ENCODE results near the gene NR2F2.

The NR2F2 gene

GRCh38 chr15:96331144-96331944 lies 844 bp downstream of the NR2F2 start:
- DNase-seq (ENCODE audit: low read depth in 2 of 3, low spot score in 1 of 3), result no peak

- DNase-seq (ENCODE audit: low read depth in 2 of 3, low spot score in 1 of 3), result no peak
These were observed 1.6 kb downstream of the NR2F2 start for GRCh38 chr15:96331945-96332636.

- DNase-seq (ENCODE audit: low read depth in 2 of 3, low spot score in 1 of 3), result no peak
These were observed 2.2 kb downstream of the NR2F2 start for GRCh38 chr15:96332637-96333121.

GRCh38 chr15:96333131-96334016 lies 2.9 kb downstream of the NR2F2 start:
- no peak for DNase-seq (ENCODE audit: low read depth in 2 of 3, low spot score in 1 of 3)

- DNase-seq (ENCODE audit: low read depth in 2 of 3, low spot score in 1 of 3), result no peak
These were observed 3.7 kb downstream of the NR2F2 start for GRCh38 chr15:96334017-96334704.

DNA sequence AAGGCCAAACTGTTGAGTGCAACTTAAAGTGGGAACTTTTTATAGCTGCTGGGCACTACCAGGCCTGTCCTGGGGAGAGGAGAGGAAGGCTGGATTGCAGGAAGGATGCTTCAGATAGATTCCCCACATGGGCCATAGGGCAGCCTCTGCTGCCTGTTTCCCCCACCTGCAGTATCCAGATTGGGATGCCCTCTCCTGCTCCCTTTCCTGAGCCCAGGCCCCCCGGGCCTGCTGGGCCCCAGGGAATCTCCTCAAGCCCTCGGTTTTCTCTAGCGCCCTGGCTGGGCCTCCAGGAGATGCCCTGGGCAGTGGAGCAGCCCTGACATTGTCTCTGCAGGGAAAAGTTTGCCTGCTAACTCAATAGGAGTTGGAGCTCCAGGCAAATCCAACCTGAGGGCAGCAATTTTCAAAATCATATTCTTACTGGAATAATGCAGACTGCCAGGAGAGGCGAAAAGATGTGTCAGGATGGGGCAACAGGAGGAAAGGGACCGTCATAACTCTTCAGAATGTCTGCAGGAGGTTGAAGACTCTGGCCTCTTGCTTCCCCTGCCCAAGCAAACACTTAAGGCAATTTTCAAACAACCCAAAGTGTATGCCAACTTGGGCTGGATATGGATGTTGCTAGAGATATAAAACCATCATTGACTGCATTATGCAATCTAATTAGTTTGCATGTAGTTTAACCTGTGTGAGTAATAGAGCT lies 4.4 kb downstream of the NR2F2 start:
- no peak for DNase-seq (ENCODE audit: low read depth in 2 of 3, low spot score in 1 of 3)

- DNase-seq (ENCODE audit: low read depth in 2 of 3, low spot score in 1 of 3), result no peak
These were observed 5.0 kb downstream of the NR2F2 start for GRCh38 chr15:96335411-96336024.

- no peak for DNase-seq (ENCODE audit: low read depth in 2 of 3, low spot score in 1 of 3)
These were observed 5.7 kb downstream of the NR2F2 start for GRCh38 chr15:96336108-96336595.

DNA sequence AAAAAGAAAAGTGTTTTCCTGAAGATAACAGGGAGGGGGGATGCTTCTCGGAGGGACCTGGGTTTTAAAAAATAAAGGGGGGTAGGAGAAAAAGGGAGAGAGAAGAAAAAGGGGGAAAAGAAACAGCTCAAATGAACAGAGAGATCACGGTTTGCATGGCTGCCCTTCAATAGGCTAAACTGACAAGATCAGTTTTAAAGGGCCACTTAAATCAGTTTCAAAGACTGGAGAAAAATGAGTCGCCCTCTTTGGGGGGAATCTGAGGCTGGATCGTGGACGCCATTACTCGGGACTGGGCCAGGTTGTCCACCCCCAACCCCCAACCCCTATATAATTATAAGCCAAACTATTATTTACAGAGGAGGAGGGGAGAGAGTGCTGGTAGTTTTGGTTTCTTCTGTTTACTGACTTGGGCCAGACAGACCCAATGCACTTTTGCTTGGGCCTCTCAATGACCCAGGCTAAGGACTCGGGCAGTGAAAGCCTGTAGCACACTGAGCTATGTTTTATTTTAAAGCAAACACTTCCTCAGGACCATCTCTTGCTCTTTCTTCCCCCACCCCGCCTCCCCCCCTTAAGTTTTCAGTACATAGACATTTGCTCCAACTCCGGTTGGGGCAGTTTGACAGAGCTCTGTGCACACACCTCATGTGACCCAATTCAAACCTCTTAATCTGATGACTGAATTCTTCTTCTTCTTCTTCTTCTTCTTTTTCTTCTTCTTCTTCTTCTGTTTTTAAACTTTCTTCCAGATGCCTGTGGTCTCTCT lies 6.3 kb downstream of the NR2F2 start:
- no peak for DNase-seq (ENCODE audit: low read depth in 2 of 3, low spot score in 1 of 3)

DNA sequence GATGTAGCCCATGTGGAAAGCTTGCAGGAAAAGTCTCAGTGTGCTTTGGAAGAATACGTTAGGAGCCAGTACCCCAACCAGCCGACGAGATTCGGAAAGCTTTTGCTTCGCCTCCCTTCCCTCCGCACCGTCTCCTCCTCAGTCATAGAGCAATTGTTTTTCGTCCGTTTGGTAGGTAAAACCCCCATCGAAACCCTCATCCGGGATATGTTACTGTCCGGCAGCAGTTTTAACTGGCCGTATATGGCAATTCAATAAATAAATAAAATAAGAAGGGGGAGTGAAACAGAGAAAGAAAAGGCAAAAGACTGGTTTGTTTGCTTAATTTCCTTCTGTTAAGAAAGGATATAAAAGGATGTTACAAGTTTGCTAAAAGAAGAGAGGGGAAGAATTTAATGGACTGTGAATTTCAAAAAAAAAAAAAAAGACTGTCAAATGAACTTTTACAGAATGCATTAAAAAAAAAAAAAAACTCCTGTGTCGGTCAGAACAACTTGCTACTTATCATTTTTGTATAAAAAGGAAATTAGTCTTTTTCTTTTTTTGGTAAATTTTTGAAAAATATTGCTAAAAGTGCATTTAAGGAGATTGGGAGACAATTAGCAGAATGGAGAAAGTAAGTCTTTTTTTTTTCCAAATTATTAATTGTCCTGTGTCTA lies 7.0 kb downstream of the NR2F2 start:
- DNase-seq (ENCODE audit: low read depth in 2 of 3, low spot score in 1 of 3), result no peak

- no peak for DNase-seq (ENCODE audit: low read depth in 2 of 3, low spot score in 1 of 3)
These were observed 7.7 kb downstream of the NR2F2 start for GRCh38 chr15:96338074-96338765.

- DNase-seq (ENCODE audit: low read depth in 2 of 3, low spot score in 1 of 3), result no peak
These were observed 8.5 kb downstream of the NR2F2 start for GRCh38 chr15:96338766-96339618.

DNA sequence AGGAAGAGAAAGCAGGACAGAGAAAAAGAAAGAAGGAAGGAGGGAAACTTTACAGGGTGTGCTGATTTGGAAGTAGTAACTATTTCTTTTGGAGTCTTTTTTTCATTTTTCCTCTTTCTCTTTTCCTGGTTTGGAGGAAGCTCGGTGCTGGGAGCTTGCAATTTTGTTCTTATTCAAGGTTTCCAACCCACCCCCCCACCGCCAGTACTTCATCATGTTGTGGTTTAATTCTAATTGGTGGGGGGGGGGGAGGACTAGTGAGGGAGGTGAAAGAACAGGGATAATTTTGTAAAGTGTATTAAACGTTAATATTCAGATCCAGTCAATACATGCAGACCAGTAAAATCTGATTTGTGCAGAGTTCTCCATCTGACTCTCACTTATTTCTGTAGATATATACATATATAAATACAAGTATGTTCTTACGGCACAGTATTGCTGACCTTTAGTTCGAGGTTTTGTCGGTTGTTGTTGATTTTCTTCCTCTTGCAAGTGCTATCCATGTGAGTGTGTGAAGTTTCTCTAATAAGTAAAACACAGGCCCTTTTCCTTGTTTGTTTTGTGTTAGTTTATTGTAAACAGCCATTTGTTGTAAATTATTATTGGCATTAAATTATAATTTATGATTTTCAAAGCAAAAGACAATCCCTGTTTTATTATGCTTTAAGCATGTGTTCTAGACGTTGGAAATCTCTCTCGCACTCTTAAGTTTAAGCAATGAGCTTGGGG lies 9.3 kb downstream of the NR2F2 start:
- no peak for DNase-seq (ENCODE audit: low read depth in 2 of 3, low spot score in 1 of 3)

GRCh38 chr15:96340348-96340597 lies 9.8 kb downstream of the NR2F2 start:
- DNase-seq (ENCODE audit: low read depth in 2 of 3, low spot score in 1 of 3), result no peak

DNA sequence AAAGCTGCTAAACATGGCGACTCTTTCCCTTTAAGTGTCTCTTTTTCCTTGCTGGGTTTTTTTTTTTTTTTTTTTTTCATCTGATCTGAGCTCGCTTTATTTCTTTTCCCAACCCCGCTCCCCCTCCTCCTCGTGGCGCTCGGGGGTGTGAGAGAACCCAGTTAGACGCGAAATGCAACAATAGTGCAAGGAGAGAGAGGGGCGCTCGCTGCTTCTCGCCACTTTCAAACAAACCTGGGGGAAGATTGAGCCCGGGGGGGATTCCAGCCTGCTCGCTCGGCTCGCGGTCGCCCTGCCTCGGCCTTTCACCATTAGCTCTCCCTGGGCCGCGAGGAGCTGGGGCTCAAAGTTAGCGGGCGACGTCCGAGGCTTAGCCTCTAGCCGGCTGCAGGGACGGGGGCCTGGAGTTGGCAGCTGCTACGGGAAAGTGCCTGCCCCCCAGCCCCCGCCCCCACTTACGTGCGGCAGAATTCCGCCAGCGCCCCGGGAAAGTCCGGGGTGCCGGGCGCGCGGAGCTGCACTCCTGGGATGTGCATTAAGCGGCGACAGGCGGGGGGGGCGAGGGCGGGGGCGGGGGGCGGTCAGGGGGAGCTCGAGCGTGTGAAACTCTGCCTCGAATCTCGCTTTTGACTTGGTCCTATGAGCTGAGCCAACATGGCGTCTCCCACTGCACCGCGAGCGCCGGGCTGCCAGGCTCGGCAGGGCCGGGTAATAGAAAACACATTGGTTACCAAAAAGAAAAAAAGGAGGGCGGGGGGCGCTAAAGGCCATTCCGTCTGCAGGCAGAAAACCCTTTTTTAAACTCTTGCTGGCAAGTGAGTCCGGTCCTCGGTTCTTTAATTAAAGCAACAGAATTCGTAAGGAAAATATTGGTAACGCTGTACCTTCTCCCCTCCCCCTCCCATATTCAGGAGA lies 10.4 kb downstream of the NR2F2 start:
- DNase-seq (ENCODE audit: low read depth in 2 of 3, low spot score in 1 of 3), result no peak

Measured in stimulated activated CD4-positive, alpha-beta T cell treated with anti-CD3 and anti-CD28 coated beads, Interleukin-12 subunit alpha, Interleukin-12 subunit beta, amount 100 ng/mL, for 48 hours (primary cell).